ENCODE measurements around the gene TEN1. TPM values are rescaled to one million over a fixed set of nuclear protein-coding genes. Genes with fewer than 3 reads are reported as not detected.

TEN1 gene
- total and polyA plus RNA-seq, 7 donors = 3.4 to 21.1 (median 8.8) TPM

DNA sequence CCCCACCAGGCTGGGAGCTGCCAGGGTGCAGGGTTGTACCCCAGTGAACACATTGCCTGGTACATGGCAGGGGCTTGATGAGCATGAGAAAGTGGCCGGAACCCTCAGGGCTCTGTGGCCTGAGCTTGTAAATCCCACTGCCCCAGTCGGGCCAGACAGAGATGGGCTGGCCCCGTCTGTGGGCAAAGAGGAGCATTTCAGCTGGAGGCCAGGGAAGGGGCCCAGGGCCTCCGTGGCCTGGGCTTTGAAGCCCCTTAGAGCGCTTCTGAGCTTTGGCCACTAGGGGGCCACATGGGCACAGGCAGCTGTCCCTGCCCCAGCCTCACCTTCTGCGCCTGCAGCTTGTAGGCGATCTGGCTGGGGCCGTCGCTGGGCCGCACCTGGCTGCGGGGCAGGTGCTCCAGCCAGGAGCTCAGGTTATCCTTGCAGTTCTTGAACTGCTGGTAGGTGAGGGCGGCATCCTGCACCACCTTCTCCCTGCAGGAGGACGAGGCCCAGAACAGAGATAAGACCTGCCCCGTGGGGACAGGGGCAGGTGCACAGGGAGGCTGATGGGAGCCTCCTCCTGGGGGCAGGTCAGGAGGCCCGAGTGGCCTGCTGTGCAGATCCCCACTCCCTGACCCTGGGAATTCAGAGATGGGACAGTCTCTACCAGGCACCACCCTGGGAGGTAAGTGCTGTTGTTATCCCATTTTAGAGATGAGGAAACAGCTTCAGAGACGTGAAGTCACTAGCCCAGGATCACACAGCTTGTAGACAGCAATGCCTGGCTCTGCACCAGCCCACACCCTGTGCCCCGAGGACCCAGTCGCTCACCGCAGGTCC, 35.3 kb downstream of the TEN1 start:
- H3K4me1 ChIP-seq = peaks cover 3% of the 10 kb centered on the region
- DNase-seq (peak; percentile 73 to 82), ATAC-seq (peak; percentile 83 to 96 (median 90))
- 20 to 26% (median 20%) methylated on average over 19 of the region's 19 CpGs for WGBS, 3 donors
- peaks cover 0 to 1% (median 0%) of the 10 kb centered on the region in 3 donors for H3K27me3 ChIP-seq (ENCODE audit: insufficient read depth in 3 of 3, low read length in 2 of 3)
- H3K36me3 ChIP-seq (ENCODE audit: insufficient read depth in 1 of 2, low read depth in 1 of 2) = no peaks in the 10 kb centered on the region
- intact Hi-C loops (cut with DNase I) = loop anchor here (5.0 to 10.0 kb wide), 2 partner anchors 280 to 288 kb away; no protein-coding TSS in a partner anchor
- TF ChIP-seq, protein P1, sequence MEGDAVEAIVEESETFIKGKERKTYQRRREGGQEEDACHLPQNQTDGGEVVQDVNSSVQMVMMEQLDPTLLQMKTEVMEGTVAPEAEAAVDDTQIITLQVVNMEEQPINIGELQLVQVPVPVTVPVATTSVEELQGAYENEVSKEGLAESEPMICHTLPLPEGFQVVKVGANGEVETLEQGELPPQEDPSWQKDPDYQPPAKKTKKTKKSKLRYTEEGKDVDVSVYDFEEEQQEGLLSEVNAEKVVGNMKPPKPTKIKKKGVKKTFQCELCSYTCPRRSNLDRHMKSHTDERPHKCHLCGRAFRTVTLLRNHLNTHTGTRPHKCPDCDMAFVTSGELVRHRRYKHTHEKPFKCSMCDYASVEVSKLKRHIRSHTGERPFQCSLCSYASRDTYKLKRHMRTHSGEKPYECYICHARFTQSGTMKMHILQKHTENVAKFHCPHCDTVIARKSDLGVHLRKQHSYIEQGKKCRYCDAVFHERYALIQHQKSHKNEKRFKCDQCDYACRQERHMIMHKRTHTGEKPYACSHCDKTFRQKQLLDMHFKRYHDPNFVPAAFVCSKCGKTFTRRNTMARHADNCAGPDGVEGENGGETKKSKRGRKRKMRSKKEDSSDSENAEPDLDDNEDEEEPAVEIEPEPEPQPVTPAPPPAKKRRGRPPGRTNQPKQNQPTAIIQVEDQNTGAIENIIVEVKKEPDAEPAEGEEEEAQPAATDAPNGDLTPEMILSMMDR (IDR thresholded peaks at IDR 0.05) = peak; percentile 97
- no peak overlapping the region for H3K27ac ChIP-seq
- H3K4me3 ChIP-seq = no peak overlapping the region
- no peaks in the 10 kb centered on the region for H3K9me3 ChIP-seq

DNA sequence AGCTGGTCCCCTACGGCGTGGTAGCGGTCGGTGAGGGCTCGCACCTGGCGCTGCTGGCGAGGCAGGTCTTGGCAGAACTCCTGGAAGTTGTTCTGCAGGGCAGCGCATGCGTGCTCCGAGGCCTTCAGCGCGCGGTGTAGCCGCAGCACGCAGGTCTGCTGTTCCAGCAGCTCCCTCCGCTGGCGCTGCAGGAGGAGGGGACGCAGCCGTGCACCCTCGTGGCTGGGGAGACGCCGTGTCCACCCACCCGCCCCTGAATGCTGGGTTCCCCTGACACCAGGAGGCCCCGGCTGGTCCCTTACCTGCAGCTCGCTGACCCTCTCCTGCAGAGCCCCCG, 35.9 kb downstream of the TEN1 start:
- 49 to 73% (median 56%) methylated on average over 19 to 26 of the region's 26 CpGs for WGBS, 3 donors
- no peak for DNase-seq
- no peaks in the 10 kb centered on the region for H3K9me3 ChIP-seq
- H3K36me3 ChIP-seq (ENCODE audit: insufficient read depth in 1 of 2, low read depth in 1 of 2) = no peaks in the 10 kb centered on the region
- H3K27ac ChIP-seq = no peak overlapping the region
- intact Hi-C loops (cut with DNase I) = loop anchor here (5.0 to 10.0 kb wide), 2 partner anchors 280 to 287 kb away; no protein-coding TSS in a partner anchor
- H3K4me1 ChIP-seq = peaks cover 3% of the 10 kb centered on the region
- ATAC-seq = peak in 3 of 4 donors; percentile 26 to 51 (median 36)
- TF ChIP-seq, protein P1 (IDR thresholded peaks at IDR 0.05) = no peak
- H3K27me3 ChIP-seq (ENCODE audit: insufficient read depth in 3 of 3, low read length in 2 of 3) = peaks cover 0 to 1% (median 0%) of the 10 kb centered on the region in 3 donors
- H3K4me3 ChIP-seq = no peak overlapping the region

DNA sequence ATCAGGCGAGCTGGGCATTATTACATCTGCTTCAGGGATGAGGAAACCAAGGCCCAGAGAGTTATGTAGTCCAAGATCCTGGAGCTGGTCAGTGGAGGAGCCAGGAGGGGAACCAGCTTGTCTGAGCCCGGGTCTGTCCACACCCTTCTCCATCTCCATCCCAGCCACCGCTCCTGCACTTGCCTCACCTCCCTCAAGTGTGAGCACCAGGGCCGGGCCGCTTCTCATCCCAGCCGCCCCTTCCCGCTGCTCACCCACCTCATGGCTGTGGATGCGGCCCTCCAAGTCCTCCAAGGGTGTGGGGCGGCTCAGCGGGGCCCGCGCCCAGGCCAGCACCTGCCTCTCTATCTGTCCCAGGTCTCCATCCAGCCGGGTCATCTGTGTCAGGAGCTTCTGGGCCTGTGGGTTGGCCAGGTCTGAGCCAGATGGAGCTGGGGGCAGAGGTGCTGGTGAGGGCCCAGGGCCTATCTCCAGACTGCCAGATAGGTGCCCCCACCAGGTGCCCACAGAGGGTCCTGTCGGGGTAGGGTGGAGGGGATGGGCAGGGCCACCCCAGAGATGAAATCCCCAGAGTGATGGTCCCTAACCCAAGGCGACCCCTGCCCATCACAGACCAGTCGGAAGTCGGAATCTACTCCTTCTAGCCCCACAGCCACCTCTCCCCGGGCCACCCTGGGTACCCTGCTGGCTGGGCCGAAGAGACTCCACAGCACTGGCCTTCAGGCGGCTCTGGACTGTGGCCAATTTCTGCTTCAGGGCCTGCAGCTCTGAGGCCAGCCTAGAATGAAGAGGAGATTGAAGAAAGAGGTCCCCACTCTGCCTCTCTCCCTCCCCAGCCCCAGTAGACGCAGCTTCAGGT, 38.7 kb downstream of the TEN1 start:
- H3K27ac ChIP-seq = no peak overlapping the region
- no peaks in the 10 kb centered on the region for H3K9me3 ChIP-seq
- H3K4me3 ChIP-seq = no peak overlapping the region
- peaks cover 3% of the 10 kb centered on the region for H3K4me1 ChIP-seq
- H3K36me3 ChIP-seq (ENCODE audit: insufficient read depth in 1 of 2, low read depth in 1 of 2) = no peaks in the 10 kb centered on the region
- intact Hi-C loops (cut with DNase I) = loop anchor here in 1 of 2 donors (10.0 kb wide), 1 partner anchor 277 kb away; no protein-coding TSS in a partner anchor
- peaks cover 0 to 1% (median 0%) of the 10 kb centered on the region in 3 donors for H3K27me3 ChIP-seq (ENCODE audit: insufficient read depth in 3 of 3, low read length in 2 of 3)
- ATAC-seq = no peak
- TF ChIP-seq, protein P1 (IDR thresholded peaks at IDR 0.05) = no peak
- peak in 1 of 2 donors; percentile 11 for DNase-seq
- WGBS, 3 donors = 90 to 94% (median 94%) methylated on average over 18 to 21 of the region's 21 CpGs

DNA sequence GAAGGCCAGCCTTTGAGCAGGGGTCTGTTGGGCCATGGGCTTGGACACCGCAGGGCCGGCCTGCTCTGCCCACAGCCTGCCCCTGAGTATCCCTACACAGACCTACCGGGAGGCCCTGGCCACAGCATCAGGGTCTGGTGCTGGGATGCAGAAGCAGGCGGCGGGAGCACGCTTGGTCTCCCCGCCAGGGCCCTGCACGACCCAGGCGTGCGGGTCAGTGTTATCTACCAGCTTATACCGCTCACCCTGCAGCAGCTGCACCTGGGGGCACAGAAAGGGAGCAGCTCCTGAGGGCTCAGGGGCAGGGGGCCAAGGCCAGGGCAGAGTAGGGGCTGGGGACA, 39.3 kb downstream of the TEN1 start:
- H3K9me3 ChIP-seq = no peaks in the 10 kb centered on the region
- WGBS, 3 donors = 80 to 88% (median 82%) methylated on average over 9 to 11 of the region's 11 CpGs
- no peaks in the 10 kb centered on the region for H3K36me3 ChIP-seq (ENCODE audit: insufficient read depth in 1 of 2, low read depth in 1 of 2)
- no peak overlapping the region for H3K4me3 ChIP-seq
- peaks cover 3% of the 10 kb centered on the region for H3K4me1 ChIP-seq
- peaks cover 0 to 1% (median 0%) of the 10 kb centered on the region in 3 donors for H3K27me3 ChIP-seq (ENCODE audit: insufficient read depth in 3 of 3, low read length in 2 of 3)
- intact Hi-C loops (cut with DNase I) = loop anchor here in 1 of 2 donors (10.0 kb wide), 1 partner anchor 276 kb away; no protein-coding TSS in a partner anchor
- DNase-seq (peak in 1 of 2 donors; percentile 1), ATAC-seq (no peak)
- no peak overlapping the region for H3K27ac ChIP-seq
- TF ChIP-seq, protein P1 (IDR thresholded peaks at IDR 0.05) = no peak

Measured in psoas muscle (tissue), 8 donors.